B cell (primary cell): ENCODE results near the gene TRIP4.

ENCODE experiments used
- EZH2 ChIP-seq: IDR thresholded peaks from 2 replicates; pipeline ENCODE4 v1.6.1; 2012; ENCODE audit warnings: borderline replicate concordance, low read depth, mild to moderate bottlenecking, moderate library complexity, low read length; ENCODE audit not compliant: insufficient read depth, poor library complexity, severe bottlenecking
- TF ChIP-seq, protein P1 (sequence below): fragments of 200-600 bp; IDR thresholded peaks from one replicate; pipeline ENCODE4 v1.8.0; 2022; ENCODE audit warnings: antibody characterized with exemption, mild to moderate bottlenecking

- TF ChIP-seq, protein P1, sequence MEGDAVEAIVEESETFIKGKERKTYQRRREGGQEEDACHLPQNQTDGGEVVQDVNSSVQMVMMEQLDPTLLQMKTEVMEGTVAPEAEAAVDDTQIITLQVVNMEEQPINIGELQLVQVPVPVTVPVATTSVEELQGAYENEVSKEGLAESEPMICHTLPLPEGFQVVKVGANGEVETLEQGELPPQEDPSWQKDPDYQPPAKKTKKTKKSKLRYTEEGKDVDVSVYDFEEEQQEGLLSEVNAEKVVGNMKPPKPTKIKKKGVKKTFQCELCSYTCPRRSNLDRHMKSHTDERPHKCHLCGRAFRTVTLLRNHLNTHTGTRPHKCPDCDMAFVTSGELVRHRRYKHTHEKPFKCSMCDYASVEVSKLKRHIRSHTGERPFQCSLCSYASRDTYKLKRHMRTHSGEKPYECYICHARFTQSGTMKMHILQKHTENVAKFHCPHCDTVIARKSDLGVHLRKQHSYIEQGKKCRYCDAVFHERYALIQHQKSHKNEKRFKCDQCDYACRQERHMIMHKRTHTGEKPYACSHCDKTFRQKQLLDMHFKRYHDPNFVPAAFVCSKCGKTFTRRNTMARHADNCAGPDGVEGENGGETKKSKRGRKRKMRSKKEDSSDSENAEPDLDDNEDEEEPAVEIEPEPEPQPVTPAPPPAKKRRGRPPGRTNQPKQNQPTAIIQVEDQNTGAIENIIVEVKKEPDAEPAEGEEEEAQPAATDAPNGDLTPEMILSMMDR, result no peak
- no peak for TF ChIP-seq EZH2
Measured at GRCh38 chr15:64351265-64351664, 36.4 kb upstream of the TRIP4 start.
